SU-DHL-6 (cell line): Measurements from ENCODE around the gene GLI2.

Experiments used
- H2AFZ ChIP-seq: fragments of 200-600 bp; sonication (generic); 2 replicates; pipeline ENCODE4 v1.6.1; 2014; ENCODE audit warnings: low read depth, mild to moderate bottlenecking, moderate library complexity, mixed read lengths, antibody characterized with exemption, low read length; ENCODE audit not compliant: severe bottlenecking
- H3F3A ChIP-seq: fragments of 200-600 bp; shearing (Covaris generic); 2 replicates; pipeline ENCODE4 v1.6.0; 2016; ENCODE audit warnings: antibody characterized with exemption, mild to moderate bottlenecking; ENCODE audit not compliant: insufficient read depth
- H3K27ac ChIP-seq: fragments of 200-600 bp; sonication (generic); 2 replicates; pipeline ENCODE4 v1.5.1; 2016; ENCODE audit warnings: low read depth, mild to moderate bottlenecking, low read length, moderate library complexity, mixed read lengths
- H3K27me3 ChIP-seq: fragments of 200-600 bp; sonication (generic), shearing (Covaris generic); 2 replicates; pipeline ENCODE4 v1.6.0; 2014; ENCODE audit warnings: mild to moderate bottlenecking, low read length
- H3K36me3 ChIP-seq: fragments of 200-600 bp; sonication (generic); 2 replicates; pipeline ENCODE4 v1.6.1; 2014; ENCODE audit warnings: mild to moderate bottlenecking, low read length, mixed read lengths
- H3K4me2 ChIP-seq: fragments of 300-600, 200-600 bp; shearing (Covaris generic), sonication (generic); 2 replicates; pipeline ENCODE4 v1.6.0; 2014; ENCODE audit warnings: low read length, low read depth, mild to moderate bottlenecking; ENCODE audit not compliant: poor library complexity, severe bottlenecking
- H3K4me3 ChIP-seq: fragments of 200-600 bp; sonication (generic); 2 replicates; pipeline ENCODE4 v1.5.1; 2014; ENCODE audit warnings: antibody characterized with exemption, low read length, mild to moderate bottlenecking, mixed read lengths; ENCODE audit not compliant: insufficient read depth, poor library complexity, severe bottlenecking
- H3K79me2 ChIP-seq: fragments of 200-600 bp; sonication (generic); 2 replicates; pipeline ENCODE4 v1.6.1; 2014; ENCODE audit warnings: mild to moderate bottlenecking, low read length, moderate library complexity; ENCODE audit not compliant: insufficient read depth
- H3K9ac ChIP-seq: fragments of 200-600 bp; sonication (generic); 2 replicates; pipeline ENCODE4 v1.7.0; 2014; ENCODE audit warnings: mild to moderate bottlenecking, low read length
- H3K9me2 ChIP-seq: fragments of 200-600 bp; sonication (generic); replicated peaks from 2 replicates; pipeline ENCODE4 v1.6.1; 2014; ENCODE audit warnings: low read length; ENCODE audit not compliant: insufficient read depth
- H3K9me3 ChIP-seq: fragments of 200-600 bp; sonication (generic); 2 replicates; pipeline ENCODE4 v1.6.1; 2014; ENCODE audit warnings: low read length, mixed read lengths; ENCODE audit not compliant: insufficient read depth
- H4K20me1 ChIP-seq: fragments of 200-600 bp; sonication (generic); 2 replicates; pipeline ENCODE4 v1.6.1; 2014; ENCODE audit warnings: low read depth, mild to moderate bottlenecking, antibody characterized with exemption, low read length, moderate library complexity, mixed read lengths
- CTCF ChIP-seq: fragments of 200-600 bp; sonication (generic); IDR thresholded peaks from one replicate; pipeline ENCODE4 v1.5.1; 2017; ENCODE audit warnings: antibody characterized with exemption, mild to moderate bottlenecking, low read length, moderate library complexity; ENCODE audit not compliant: insufficient read depth, poor library complexity, severe bottlenecking
- EZH2phosphoT487 ChIP-seq: fragments of 200-600 bp; sonication (generic), shearing (Covaris generic); conservative IDR thresholded peaks from 2 replicates; pipeline ENCODE4 v1.6.1; 2018; ENCODE audit warnings: mild to moderate bottlenecking, antibody characterized with exemption, low read length, moderate library complexity, mixed read lengths

GLI2 gene

DNA sequence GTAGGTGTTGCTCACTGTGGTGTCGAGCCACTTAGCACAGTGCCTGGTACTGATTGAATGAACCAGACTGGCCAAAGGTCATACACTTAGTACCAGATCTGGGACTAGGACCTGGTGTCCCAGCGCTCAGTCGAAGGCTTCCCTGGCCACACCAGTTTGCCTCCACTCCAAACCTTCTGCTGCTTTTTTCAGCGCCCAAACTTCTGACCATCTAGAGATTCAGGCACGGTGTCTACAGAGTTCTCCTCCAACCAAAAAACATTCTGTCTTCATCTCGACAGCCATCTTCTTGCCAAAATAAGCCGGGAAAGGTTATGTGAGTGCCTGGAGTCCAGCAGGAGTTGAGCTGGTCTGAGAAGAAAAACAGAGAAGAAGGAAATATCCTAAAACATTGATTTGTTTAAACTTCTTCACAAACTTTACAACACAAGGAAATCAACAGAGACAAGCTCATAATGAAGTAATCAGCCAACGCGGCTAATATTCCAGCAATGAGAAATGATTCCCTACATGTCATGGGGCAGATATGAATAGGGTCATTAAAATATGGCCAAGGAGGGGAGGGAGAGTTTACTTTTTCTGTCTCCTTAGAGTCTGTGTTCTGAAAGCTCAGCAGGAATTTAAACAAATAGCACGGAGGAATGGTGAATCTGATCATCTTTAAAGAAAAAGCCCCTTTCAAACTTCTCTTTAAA, 2.3 kb upstream of the GLI2 start:
- H3K9me2 ChIP-seq, result no peaks in the 10 kb centered on the region
- H3K27me3 ChIP-seq, result no peaks in the 10 kb centered on the region
- TF ChIP-seq EZH2phosphoT487 (no peak), CTCF (no peak)
- no peaks in the 10 kb centered on the region for H3F3A ChIP-seq
- no peak overlapping the region for H2AFZ ChIP-seq
- H4K20me1 ChIP-seq, result no peaks in the 10 kb centered on the region
- no peak overlapping the region for H3K9ac ChIP-seq
- no peak overlapping the region for H3K4me3 ChIP-seq
- no peaks in the 10 kb centered on the region for H3K9me3 ChIP-seq
- no peaks in the 10 kb centered on the region for H3K79me2 ChIP-seq
- H3K27ac ChIP-seq, result no peak overlapping the region
- H3K36me3 ChIP-seq, result no peaks in the 10 kb centered on the region
- H3K4me2 ChIP-seq, result no peak overlapping the region

GRCh38 chr2:120734930-120735651, 577 bp upstream of the GLI2 start:
- Histone ChIP-seq H3K9me3 (no peaks in the 10 kb centered on the region), H3K36me3 (no peaks in the 10 kb centered on the region), H3K27ac (no peak overlapping the region), H2AFZ (no peak overlapping the region), H4K20me1 (no peaks in the 10 kb centered on the region), H3F3A (no peaks in the 10 kb centered on the region), H3K27me3 (no peaks in the 10 kb centered on the region), H3K79me2 (no peaks in the 10 kb centered on the region), H3K4me2 (no peak overlapping the region), H3K9ac (no peak overlapping the region), H3K4me3 (no peak overlapping the region), H3K9me2 (no peaks in the 10 kb centered on the region)
- TF ChIP-seq CTCF, result no peak
- TF ChIP-seq EZH2phosphoT487, result no peak

DNA sequence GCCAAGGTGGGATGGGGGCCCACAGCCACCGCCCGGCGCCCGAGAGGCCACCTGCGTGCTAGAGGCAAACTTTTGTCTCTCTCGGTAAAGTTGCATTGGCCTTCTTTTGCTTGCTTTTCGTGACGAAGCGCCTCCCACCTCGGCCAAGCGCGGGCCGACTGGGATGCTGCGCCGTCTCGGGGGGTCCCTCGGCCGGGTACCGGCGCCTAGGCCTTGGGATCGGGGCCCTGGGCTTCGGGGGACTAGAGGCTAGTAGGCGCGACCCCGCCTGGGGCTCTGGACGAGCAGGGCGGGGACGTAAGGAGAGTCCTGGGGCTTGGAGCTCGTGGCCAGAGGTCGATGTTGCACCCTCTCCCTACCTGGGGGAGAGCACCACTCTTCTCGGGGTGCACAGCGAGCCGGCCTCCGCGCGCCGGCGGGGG, 545 bp downstream of the GLI2 start:
- no peaks in the 10 kb centered on the region for H3K9me2 ChIP-seq
- no peaks in the 10 kb centered on the region for H4K20me1 ChIP-seq
- H3K36me3 ChIP-seq, result no peaks in the 10 kb centered on the region
- no peaks in the 10 kb centered on the region for H3F3A ChIP-seq
- no peak overlapping the region for H2AFZ ChIP-seq
- no peak for TF ChIP-seq CTCF
- TF ChIP-seq EZH2phosphoT487, result no peak
- no peak overlapping the region for H3K27ac ChIP-seq
- H3K79me2 ChIP-seq, result no peaks in the 10 kb centered on the region
- H3K9me3 ChIP-seq, result no peaks in the 10 kb centered on the region
- H3K4me3 ChIP-seq, result no peak overlapping the region
- no peaks in the 10 kb centered on the region for H3K27me3 ChIP-seq
- no peak overlapping the region for H3K4me2 ChIP-seq
- H3K9ac ChIP-seq, result no peak overlapping the region
